ENCODE data around the gene MRPL23. TPM values are rescaled to one million over a fixed set of nuclear protein-coding genes. Genes with fewer than 3 reads are reported as not detected.

The MRPL23 gene
- total RNA-seq, 1 experiment from 2014 or later, result 109 TPM

DNA sequence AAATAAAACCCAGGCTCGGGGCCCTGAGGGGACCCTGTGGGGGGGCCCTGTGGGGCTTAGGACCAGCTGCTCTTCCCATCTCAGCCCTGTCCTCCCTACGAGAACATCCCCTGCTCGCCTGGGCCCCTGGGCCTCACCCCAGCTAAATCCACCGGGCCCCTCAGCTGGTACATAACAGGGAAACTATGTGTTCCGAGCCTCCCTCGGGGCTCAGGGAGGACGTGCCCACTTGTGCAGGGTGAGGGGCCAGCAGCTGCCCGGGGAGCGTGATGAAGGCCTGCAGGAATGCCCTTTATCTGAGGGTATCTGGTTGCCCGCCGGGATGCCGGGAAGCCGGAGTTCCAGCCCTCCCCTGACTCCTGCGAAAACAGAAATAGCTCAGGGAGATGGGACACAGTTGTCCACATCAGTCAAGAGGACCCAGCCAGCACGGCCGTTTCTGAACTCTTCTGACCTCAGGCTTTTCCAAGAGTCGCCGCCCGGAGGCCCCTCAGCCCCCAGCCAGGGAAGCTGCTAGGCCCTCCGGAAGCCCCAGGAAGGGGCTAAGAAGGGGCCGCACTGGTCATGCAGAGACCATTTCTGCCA lies 20.6 kb downstream of the MRPL23 start:
- CTCF ChIA-PET, result no interaction called here
- Histone ChIP-seq H3K9me3 (ENCODE audit: control insufficient read depth in 1 of 2, insufficient read depth in 1 of 2, low read depth in 1 of 2, low read length in 2 of 2) (no peaks in the 10 kb centered on the region), H3K9ac (ENCODE audit: low read length) (no peak overlapping the region), H3K9me2 (ENCODE audit: insufficient read depth) (no peaks in the 10 kb centered on the region), H2AFZ (ENCODE audit: low read depth, low read length, poor library complexity, severe bottlenecking) (no peak overlapping the region), H3K27ac (ENCODE audit: low read depth, low read length) (no peak overlapping the region), H3K36me3 (ENCODE audit: control insufficient read depth in 1 of 2, insufficient read depth in 2 of 2, low read length in 2 of 2) (no peaks in the 10 kb centered on the region), H3K4me1 (ENCODE audit: control insufficient read depth in 1 of 2, insufficient read depth in 2 of 2, low read length in 2 of 2) (no peaks in the 10 kb centered on the region), H3K4me2 (ENCODE audit: low read length) (no peak overlapping the region), H4K20me1 (ENCODE audit: insufficient read depth) (no peaks in the 10 kb centered on the region), H3K79me2 (ENCODE audit: insufficient read depth, low read length) (no peaks in the 10 kb centered on the region), H3K27me3 (ENCODE audit: insufficient read depth, low read length) (no peaks in the 10 kb centered on the region), H3K4me3 (replicated peaks in 1 of 2; ENCODE audit: low read depth in 1 of 2, low read length in 2 of 2) (no peak overlapping the region)
- BruUV-seq (replicated peaks), result no TSS peak
- TF ChIP-seq TCF7L2 (IDR thresholded peaks at IDR 0.05; ENCODE audit: borderline replicate concordance, extremely low read depth, insufficient read depth, insufficient read length), result no peak
- TF ChIP-seq, protein P1, sequence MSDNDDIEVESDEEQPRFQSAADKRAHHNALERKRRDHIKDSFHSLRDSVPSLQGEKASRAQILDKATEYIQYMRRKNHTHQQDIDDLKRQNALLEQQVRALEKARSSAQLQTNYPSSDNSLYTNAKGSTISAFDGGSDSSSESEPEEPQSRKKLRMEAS (IDR thresholded peaks at IDR 0.05), result no peak
- ATAC-seq, result no peak
- no peak for DNase-seq (ENCODE audit: low read depth, low spot score)
- POLR2A ChIA-PET, result no interaction called here
- RAD21 ChIA-PET (ENCODE audit: low non-redundant PET in 1 of 2, low total read pairs in 2 of 2, uncharacterized antibody in 2 of 2, unreplicated experiment in 2 of 2), result no interaction called here
- intact Hi-C loops (cut with micrococcal nuclease), result no loop called here

DNA sequence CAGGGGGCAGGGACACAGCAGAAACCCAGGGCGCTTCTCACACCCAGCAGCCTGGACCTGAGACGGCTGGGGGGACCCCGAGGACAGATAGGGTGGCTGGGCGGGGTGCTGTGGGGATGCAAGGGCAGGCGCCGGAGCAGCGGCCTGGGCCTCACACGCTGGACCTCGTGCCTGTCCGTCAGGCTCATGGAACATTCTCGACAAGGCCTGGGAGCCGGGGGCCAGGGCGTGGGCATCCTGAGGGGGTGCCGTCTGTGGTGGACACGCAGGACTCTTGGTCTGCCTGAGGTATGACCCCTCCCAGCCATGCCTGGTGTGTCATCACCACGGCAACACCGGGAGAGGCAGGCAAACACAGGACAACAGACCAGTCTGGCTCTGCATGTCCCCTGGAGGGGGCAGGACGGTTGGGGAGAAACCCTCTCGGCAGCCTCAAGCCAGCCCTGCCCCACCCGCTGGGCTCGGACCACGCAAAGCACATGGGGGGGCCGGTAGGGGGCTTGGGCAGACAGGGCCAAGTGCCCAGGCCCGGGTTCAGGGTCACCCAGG lies 21.4 kb downstream of the MRPL23 start:
- Histone ChIP-seq H3K9ac (ENCODE audit: low read length) (no peak overlapping the region), H4K20me1 (ENCODE audit: insufficient read depth) (no peaks in the 10 kb centered on the region), H3K27ac (ENCODE audit: low read depth, low read length) (no peak overlapping the region), H3K27me3 (ENCODE audit: insufficient read depth, low read length) (no peaks in the 10 kb centered on the region), H3K9me3 (ENCODE audit: control insufficient read depth in 1 of 2, insufficient read depth in 1 of 2, low read depth in 1 of 2, low read length in 2 of 2) (no peaks in the 10 kb centered on the region), H3K79me2 (ENCODE audit: insufficient read depth, low read length) (no peaks in the 10 kb centered on the region), H3K4me1 (ENCODE audit: control insufficient read depth in 1 of 2, insufficient read depth in 2 of 2, low read length in 2 of 2) (no peaks in the 10 kb centered on the region), H3K36me3 (ENCODE audit: control insufficient read depth in 1 of 2, insufficient read depth in 2 of 2, low read length in 2 of 2) (no peaks in the 10 kb centered on the region), H2AFZ (ENCODE audit: low read depth, low read length, poor library complexity, severe bottlenecking) (no peak overlapping the region), H3K9me2 (ENCODE audit: insufficient read depth) (no peaks in the 10 kb centered on the region), H3K4me2 (ENCODE audit: low read length) (no peak overlapping the region), H3K4me3 (replicated peaks in 1 of 2; ENCODE audit: low read depth in 1 of 2, low read length in 2 of 2) (no peak overlapping the region)
- no peak for TF ChIP-seq YY1 (IDR thresholded peaks at IDR 0.05; ENCODE audit: extremely low read depth, insufficient replicate concordance, low read depth, low read length)
- POLR2A ChIA-PET, result no interaction called here
- intact Hi-C loops (cut with micrococcal nuclease), result no loop called here
- RAD21 ChIA-PET (ENCODE audit: low non-redundant PET in 1 of 2, low total read pairs in 2 of 2, uncharacterized antibody in 2 of 2, unreplicated experiment in 2 of 2), result no interaction called here
- peak; percentile 53 for ATAC-seq
- CTCF ChIA-PET, result no interaction called here
- no TSS peak for BruUV-seq (replicated peaks)
- DNase-seq (ENCODE audit: low read depth, low spot score), result no peak

Measured in HCT116 (cell line).